Breast epithelium (tissue), 4 donors: ENCODE measurements around the gene POLG. TPM values are rescaled to one million over a fixed set of nuclear protein-coding genes. Genes with fewer than 3 reads are reported as not detected.

ENCODE experiments used
- DNase-seq, 2 donors: peaks; one replicate each; pipeline ENCODE4 v3.0.0-alpha.2; 2019; ENCODE audit warnings: low spot score in 2 of 2
- H3K27ac ChIP-seq, 2 donors: fragments of 200-600 bp; sonication (generic) in 1 of 2; one replicate each; pipeline ENCODE4 v1.5.1; 2016 to 2019; ENCODE audit warnings: mild to moderate bottlenecking in 1 of 2
- H3K27me3 ChIP-seq, 2 donors: fragments of 200-600 bp; sonication (generic) in 1 of 2; one replicate each; pipeline versions ENCODE4 v1.5.1 to v1.6.0; 2017 to 2019; ENCODE audit warnings: control low read depth in 1 of 2, mild to moderate bottlenecking in 1 of 2
- H3K36me3 ChIP-seq: fragments of 200-600 bp; one replicate; pipeline ENCODE4 v1.5.1; 2019
- H3K4me1 ChIP-seq, 2 donors: fragments of 200-600 bp; sonication (generic); one replicate each; pipeline ENCODE4 v1.5.1; 2016 to 2019; ENCODE audit warnings: control low read depth in 1 of 2
- H3K4me3 ChIP-seq, 3 donors: fragments of 200-600 bp; sonication (generic); 1 replicate in 2 of 3; 2 replicates in 1 of 3; pipeline ENCODE4 v1.5.1; 2016 to 2019; ENCODE audit warnings: mild to moderate bottlenecking in 3 of 3, moderate library complexity in 2 of 3
- H3K9me3 ChIP-seq, 2 donors: fragments of 200-600 bp; sonication (generic) in 1 of 2; one replicate each; pipeline ENCODE4 v1.5.1; 2016 to 2019; ENCODE audit warnings: control low read depth in 1 of 2
- POLR2A ChIP-seq: fragments of 450-650 bp; IDR thresholded peaks from one replicate; pipeline ENCODE4 v1.6.1; 2016; ENCODE audit warnings: antibody characterized with exemption, mild to moderate bottlenecking, moderate library complexity
- POLR2AphosphoS5 ChIP-seq, 3 donors: sonication (generic); formaldehyde crosslinking; IDR thresholded peaks; one replicate each; pipeline ENCODE4 v1.6.1; 2017; ENCODE audit warnings: antibody characterized with exemption in 3 of 3
- intact Hi-C: fragments of 100-400 bp; cut with DNase I; formaldehyde crosslinking; loops from one replicate; pipeline ENCODE4 v1.15.1; 2023; ENCODE audit warnings: low total_unique reads
- total RNA-seq, 3 donors: library from RNA; depleted of rRNA; stranded (reverse); fragments of >200 nt; gene quantifications; one replicate each; pipeline ENCODE4 v1.1.0, GENCODE V29; 2016
- TF ChIP-seq, protein P1 (sequence below), 3 donors: fragments of 450-650 bp; IDR thresholded peaks; one replicate each; pipeline ENCODE4 v1.5.1; 2016 to 2017; ENCODE audit warnings: antibody characterized with exemption in 3 of 3, mild to moderate bottlenecking in 3 of 3, moderate library complexity in 3 of 3

POLG gene
- total RNA-seq, 3 donors from 2014 or later, result 50.6 to 59.6 (median 53.3) TPM

DNA sequence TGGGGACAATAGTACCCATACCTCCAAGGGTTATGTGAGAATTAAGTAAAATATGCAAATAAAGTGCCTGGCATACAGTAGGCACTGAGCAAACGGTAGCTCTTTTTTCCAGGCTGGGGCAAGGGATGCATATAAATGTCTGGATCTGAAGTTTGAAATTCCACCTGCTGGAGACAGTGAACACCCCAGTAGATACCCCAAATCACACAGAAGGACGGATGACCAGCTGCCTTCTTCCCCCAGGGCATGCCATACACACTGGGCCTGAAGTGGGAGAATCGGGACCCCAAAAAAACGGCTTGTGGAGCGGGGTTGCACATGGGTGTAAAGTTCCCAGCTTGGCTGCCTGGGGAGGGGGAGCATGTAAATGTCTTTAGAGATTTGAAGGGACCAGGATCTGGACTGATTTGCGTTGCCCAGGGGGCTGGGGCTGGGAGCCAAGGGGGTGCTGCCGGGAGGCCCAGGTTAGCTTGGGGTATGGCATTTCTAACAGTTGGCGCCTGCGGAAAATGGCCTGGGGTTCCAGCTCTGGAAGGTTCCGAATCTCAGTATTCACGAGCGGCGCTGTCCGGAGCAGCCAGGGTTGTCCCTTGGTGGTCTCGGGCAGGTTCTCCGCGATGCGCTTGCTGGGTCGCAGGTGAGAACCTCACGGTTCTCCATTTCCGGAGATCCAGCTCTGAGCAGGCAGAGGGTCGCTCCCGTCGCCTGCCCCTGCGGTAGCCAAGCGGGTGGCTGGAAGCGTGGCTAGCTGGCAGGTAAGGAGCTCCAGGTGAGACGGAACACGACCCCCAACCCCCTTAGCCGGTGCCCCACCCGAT, 42.6 kb upstream of the POLG start:
- TF ChIP-seq POLR2A (no peak), POLR2AphosphoS5 (IDR thresholded peaks at IDR 0.05) (no peak)
- TF ChIP-seq, protein P1, sequence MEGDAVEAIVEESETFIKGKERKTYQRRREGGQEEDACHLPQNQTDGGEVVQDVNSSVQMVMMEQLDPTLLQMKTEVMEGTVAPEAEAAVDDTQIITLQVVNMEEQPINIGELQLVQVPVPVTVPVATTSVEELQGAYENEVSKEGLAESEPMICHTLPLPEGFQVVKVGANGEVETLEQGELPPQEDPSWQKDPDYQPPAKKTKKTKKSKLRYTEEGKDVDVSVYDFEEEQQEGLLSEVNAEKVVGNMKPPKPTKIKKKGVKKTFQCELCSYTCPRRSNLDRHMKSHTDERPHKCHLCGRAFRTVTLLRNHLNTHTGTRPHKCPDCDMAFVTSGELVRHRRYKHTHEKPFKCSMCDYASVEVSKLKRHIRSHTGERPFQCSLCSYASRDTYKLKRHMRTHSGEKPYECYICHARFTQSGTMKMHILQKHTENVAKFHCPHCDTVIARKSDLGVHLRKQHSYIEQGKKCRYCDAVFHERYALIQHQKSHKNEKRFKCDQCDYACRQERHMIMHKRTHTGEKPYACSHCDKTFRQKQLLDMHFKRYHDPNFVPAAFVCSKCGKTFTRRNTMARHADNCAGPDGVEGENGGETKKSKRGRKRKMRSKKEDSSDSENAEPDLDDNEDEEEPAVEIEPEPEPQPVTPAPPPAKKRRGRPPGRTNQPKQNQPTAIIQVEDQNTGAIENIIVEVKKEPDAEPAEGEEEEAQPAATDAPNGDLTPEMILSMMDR (IDR thresholded peaks at IDR 0.05), result no peak
- no peaks in the 10 kb centered on the region for H3K9me3 ChIP-seq
- no peaks in the 10 kb centered on the region for H3K36me3 ChIP-seq
- peaks cover 18 to 24% of the 10 kb centered on the region in 2 donors for H3K4me1 ChIP-seq
- H3K27ac ChIP-seq, result peak overlapping the region in 1 of 2 donors; percentile 83
- H3K4me3 ChIP-seq, result peak overlapping the region in 2 of 3 donors; percentile 48 to 76
- H3K27me3 ChIP-seq, result peaks cover 1 to 16% of the 10 kb centered on the region in 2 donors
- intact Hi-C loops, result loop anchor here (10.0 kb wide), 1 partner anchor 208 kb away; no protein-coding TSS in a partner anchor
- DNase-seq, result no peak

DNA sequence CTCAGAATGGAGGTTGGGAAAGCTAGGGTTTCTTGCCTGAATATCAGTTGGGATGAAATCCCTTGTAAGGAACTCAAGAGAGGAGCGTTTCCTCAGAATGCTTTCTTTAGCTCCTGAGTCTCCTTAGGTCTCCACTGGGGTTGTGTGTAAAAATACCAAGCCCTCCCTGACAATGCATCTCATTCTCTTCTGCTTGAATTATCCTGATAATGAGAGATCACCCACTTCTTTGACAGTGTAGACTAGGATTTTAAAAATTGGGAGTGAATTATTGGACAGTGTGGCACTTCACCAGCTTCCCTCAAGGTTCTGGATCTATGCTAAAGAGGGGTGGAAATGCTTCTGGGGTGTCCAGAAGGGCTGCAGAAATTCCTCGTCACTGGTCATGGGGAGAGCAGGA, 41.8 kb upstream of the POLG start:
- intact Hi-C loops, result loop anchor here (10.0 kb wide), 1 partner anchor 208 kb away; no protein-coding TSS in a partner anchor
- Histone ChIP-seq H3K36me3 (no peaks in the 10 kb centered on the region), H3K4me3 (no peak overlapping the region), H3K27ac (no peak overlapping the region), H3K27me3 (peaks cover 6 to 23% of the 10 kb centered on the region in 2 donors), H3K4me1 (peaks cover 18 to 24% of the 10 kb centered on the region in 2 donors), H3K9me3 (no peaks in the 10 kb centered on the region)
- TF ChIP-seq POLR2AphosphoS5 (IDR thresholded peaks at IDR 0.05), result no peak
- no peak for TF ChIP-seq POLR2A
- TF ChIP-seq, protein P1 (IDR thresholded peaks at IDR 0.05), result no peak
- no peak for DNase-seq

DNA sequence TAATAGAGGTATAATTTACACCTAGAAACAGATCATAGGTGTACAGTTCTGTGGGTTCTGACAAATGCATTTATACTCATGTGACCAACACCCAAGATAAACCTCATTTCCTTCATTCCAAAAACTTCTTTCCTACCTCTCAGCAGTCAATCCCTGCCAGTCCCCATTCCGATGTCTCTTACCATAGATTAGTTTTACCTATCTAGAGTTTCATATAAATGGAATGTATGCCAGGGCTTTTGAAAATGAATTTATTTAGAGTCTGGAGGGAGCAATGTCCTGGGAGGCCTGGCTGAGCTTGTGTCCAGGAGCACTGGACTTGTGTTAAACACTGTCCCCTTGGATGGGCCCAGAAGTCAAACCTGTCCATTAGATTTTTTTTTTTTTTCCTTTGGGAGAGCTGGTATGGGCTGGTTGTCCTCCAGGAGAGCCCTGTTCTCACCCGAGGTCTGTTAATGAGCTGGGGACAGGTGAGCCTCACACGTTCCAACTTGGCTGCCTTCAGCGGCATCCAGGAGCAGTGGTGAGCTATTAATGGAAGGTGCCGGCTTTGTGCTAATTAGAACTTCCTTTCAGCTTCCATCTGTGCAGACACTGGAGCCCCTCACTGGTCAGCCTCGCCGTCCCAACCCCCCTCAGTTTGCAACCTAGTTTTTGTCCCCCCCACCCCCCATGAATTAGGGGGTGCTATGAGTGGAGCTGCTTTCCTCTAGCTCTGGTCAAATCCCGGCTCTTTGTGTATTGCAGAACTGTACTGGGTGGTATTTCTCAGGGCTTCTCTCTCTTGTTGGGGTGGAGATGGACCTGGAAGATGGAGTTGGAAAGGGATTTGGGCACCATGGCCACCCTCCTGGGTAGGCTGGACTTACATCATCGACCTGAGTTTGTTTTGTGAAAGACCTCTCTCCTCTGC, 40.7 kb upstream of the POLG start:
- H3K4me3 ChIP-seq, result no peak overlapping the region
- TF ChIP-seq, protein P1 (IDR thresholded peaks at IDR 0.05), result no peak
- TF ChIP-seq POLR2AphosphoS5 (IDR thresholded peaks at IDR 0.05), result no peak
- TF ChIP-seq POLR2A, result no peak
- peaks cover 18 to 29% of the 10 kb centered on the region in 2 donors for H3K4me1 ChIP-seq
- no peaks in the 10 kb centered on the region for H3K9me3 ChIP-seq
- intact Hi-C loops, result loop anchor here (10.0 kb wide), 1 partner anchor 209 kb away; no protein-coding TSS in a partner anchor
- no peak for DNase-seq
- no peaks in the 10 kb centered on the region for H3K36me3 ChIP-seq
- H3K27me3 ChIP-seq, result peaks cover 9 to 33% of the 10 kb centered on the region in 2 donors
- H3K27ac ChIP-seq, result no peak overlapping the region

DNA sequence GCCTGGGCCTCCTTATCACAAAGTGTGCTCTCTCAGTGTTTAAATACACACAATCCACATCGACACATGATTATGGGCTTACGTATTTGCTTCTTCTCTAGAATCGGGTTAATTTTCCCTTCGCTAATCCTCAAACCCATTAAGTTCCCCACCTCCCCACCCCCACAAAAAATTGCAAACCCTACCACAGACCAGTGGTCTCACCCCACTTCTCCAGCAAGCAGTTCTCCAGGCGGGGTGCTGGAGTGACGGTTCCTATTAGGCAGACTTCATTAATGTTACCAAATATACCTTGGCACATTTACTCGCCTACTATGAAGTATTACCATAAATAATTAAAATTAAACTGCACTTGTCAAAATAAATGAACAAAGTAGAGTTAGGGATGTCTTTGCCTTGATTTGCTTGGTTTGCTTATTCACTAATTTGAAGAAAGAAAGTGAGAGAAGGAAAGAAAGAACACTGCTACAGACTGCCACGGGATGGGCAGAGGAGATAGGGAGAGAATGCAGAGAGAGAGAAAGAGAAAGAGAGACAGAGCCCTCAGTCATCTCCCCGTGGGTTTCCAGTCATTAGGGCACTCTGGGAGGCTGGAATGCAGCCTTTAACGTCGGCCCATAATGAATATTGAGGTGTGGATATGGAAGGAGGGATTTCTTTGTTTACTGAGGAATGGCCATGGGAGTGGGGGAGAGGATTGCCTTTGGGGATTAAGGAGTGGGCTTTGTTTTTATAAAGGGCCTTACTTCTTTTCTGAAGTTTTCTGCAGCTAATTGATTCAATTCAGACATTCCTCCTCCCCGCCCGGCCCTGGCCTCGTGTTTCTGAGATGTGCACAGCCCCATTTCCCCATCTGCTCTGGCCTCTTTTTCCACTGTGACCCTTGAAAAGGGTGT, 39.7 kb upstream of the POLG start:
- TF ChIP-seq POLR2AphosphoS5 (IDR thresholded peaks at IDR 0.05), result no peak
- TF ChIP-seq, protein P1 (IDR thresholded peaks at IDR 0.05), result no peak
- no peak for TF ChIP-seq POLR2A
- H3K4me1 ChIP-seq, result peaks cover 14 to 20% of the 10 kb centered on the region in 2 donors
- H3K27ac ChIP-seq, result no peak overlapping the region
- H3K36me3 ChIP-seq, result no peaks in the 10 kb centered on the region
- H3K9me3 ChIP-seq, result no peaks in the 10 kb centered on the region
- no peak for DNase-seq
- intact Hi-C loops, result loop anchor here (10.0 kb wide), 1 partner anchor 210 kb away; no protein-coding TSS in a partner anchor
- peaks cover 9 to 43% of the 10 kb centered on the region in 2 donors for H3K27me3 ChIP-seq
- H3K4me3 ChIP-seq, result no peak overlapping the region
